IMR-90 (cell line): ENCODE data around the gene FA2H.

ENCODE experiments used
- BHLHE40 ChIP-seq: fragments of 150-350 bp; IDR thresholded peaks from 2 replicates; pipeline ENCODE4 v1.6.1; 2016; ENCODE audit warnings: mild to moderate bottlenecking, low read depth, low read length
- CEBPB ChIP-seq: IDR thresholded peaks from 2 replicates; pipeline ENCODE4 v1.6.1; 2012; ENCODE audit warnings: low read depth, low read length, improper control_type of control experiment
- CHD1 ChIP-seq: IDR thresholded peaks from 2 replicates; pipeline ENCODE4 v1.6.1; 2012; ENCODE audit warnings: low read depth, low read length, improper control_type of control experiment
- CTCF ChIP-seq: conservative IDR thresholded peaks from 2 replicates; pipeline ENCODE4 v1.5.1; 2012; ENCODE audit warnings: mild to moderate bottlenecking, low read depth, low read length, improper control_type of control experiment
- MAFK ChIP-seq: IDR thresholded peaks from 2 replicates; pipeline ENCODE4 v1.6.1; 2012; ENCODE audit warnings: low read depth, low read length, improper control_type of control experiment
- MAZ ChIP-seq: IDR thresholded peaks from 2 replicates; pipeline ENCODE4 v1.6.1; 2012; ENCODE audit warnings: low read depth, mild to moderate bottlenecking, low read length, improper control_type of control experiment, moderate library complexity, borderline replicate concordance
- POLR2A ChIP-seq: IDR thresholded peaks from 2 replicates; pipeline ENCODE4 v1.6.1; 2012; ENCODE audit warnings: mild to moderate bottlenecking, low read depth, low read length
- RAD21 ChIP-seq: IDR thresholded peaks from 2 replicates; pipeline ENCODE4 v1.6.1; 2012; ENCODE audit warnings: low read length, improper control_type of control experiment
- RCOR1 ChIP-seq: IDR thresholded peaks from 2 replicates; pipeline ENCODE4 v1.6.1; 2012; ENCODE audit warnings: mild to moderate bottlenecking, low read length, improper control_type of control experiment; ENCODE audit not compliant: insufficient replicate concordance
- RFX5 ChIP-seq: IDR thresholded peaks from 2 replicates; pipeline ENCODE4 v1.8.0; 2012; ENCODE audit warnings: low read depth, mild to moderate bottlenecking, low read length, moderate library complexity
- SMC3 ChIP-seq: fragments of 150-350 bp; IDR thresholded peaks from 2 replicates; pipeline ENCODE4 v1.6.1; 2016; ENCODE audit warnings: low read depth, mild to moderate bottlenecking, antibody characterized with exemption, low read length, moderate library complexity
- USF2 ChIP-seq: fragments of 150-350 bp; IDR thresholded peaks from 2 replicates; pipeline ENCODE4 v1.6.1; 2017; ENCODE audit warnings: mild to moderate bottlenecking, antibody characterized with exemption, low read length, low read depth

- no peak for TF ChIP-seq RCOR1
- TF ChIP-seq CTCF = peak; percentile 82
- no peak for TF ChIP-seq POLR2A
- no peak for TF ChIP-seq CEBPB
- TF ChIP-seq MAFK = no peak
- TF ChIP-seq RFX5 = no peak
- no peak for TF ChIP-seq BHLHE40
- TF ChIP-seq SMC3 = peak; percentile 73
- TF ChIP-seq USF2 = no peak
- TF ChIP-seq RAD21 = peak; percentile 82
- TF ChIP-seq MAZ = no peak
- no peak for TF ChIP-seq CHD1
Observed at GRCh38 chr16:74813109-74813641, 38.6 kb upstream of the FA2H start.
